HT-29 (cell line): ENCODE data around the gene EBP. TPM values are rescaled to one million over a fixed set of nuclear protein-coding genes. Genes with fewer than 3 reads are reported as not detected.

Experiments used
- DNase-seq: peaks from one replicate; pipeline ENCODE4 v3.0.0-alpha.2; 2015; ENCODE audit warnings: low spot score
- total RNA-seq: library from RNA; depleted of rRNA; stranded (reverse); fragments of >200 nt; shearing (Covaris generic); gene quantifications from 2 replicates; pipeline ENCODE4 v1.2.3, GENCODE V29; 2014; rRNA removed

Gene EBP
- total RNA-seq, 1 experiment from 2014 or later = 311 TPM

DNA sequence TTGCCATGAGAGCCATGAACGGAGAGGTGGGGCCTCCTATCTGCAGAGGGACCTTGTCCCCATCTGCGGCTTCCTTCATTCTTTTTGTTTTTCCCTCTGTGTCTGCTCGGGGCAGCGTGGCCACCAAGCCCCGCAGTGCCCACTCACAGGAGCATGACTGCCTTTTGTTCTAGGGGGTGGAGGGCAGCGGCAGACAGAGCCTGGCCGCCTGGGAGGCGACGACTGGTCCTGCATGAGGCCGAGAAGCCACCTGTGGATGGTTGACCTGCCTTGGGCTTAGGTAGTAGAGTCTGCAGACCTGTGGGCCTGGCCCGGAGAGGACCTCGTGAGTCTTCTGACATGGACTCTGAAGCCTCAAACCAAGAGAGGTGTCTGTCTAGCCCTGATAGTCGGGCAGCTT, 54.0 kb downstream of the EBP start:
- DNase-seq = no peak

DNA sequence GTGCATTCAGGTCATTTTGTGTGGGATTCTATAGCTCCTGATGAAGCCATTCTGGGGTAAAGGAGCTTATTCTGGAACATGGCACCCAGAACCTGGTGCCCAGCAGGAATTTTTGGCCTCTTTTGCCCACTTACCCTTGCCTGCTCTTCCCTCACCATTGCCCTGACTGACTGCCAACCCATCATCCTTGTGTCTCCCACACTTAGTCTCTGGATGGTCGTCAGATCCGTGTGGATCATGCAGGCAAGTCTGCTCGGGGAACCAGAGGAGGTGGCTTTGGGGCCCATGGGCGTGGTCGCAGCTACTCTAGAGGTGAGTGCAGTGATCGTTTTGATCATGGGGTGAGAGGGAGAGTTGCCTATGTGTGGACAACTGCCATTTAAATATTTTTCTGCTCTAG, 54.5 kb downstream of the EBP start:
- DNase-seq = no peak

Other genes starting within 250 kb of the EBP start
- gene SSX3, start 165.1 kb upstream of the EBP start, total RNA-seq = not detected in 2 replicates
- not detected in 2 replicates for gene SSX4, start 138.3 kb upstream of the EBP start, total RNA-seq
- gene SSX4B, start 109.8 kb upstream of the EBP start, total RNA-seq = not detected in 2 replicates
- 103 and 136 TPM in 2 replicates for gene SLC38A5, start 51.5 kb upstream of the EBP start, total RNA-seq
- gene FTSJ1, start 45.6 kb upstream of the EBP start, total RNA-seq = 102 and 118 TPM in 2 replicates
- gene PORCN, start 12.8 kb upstream of the EBP start, total RNA-seq = 6.5 and 8.7 TPM in 2 replicates
- gene TBC1D25, start 17.9 kb downstream of the EBP start, total RNA-seq = 5.6 and 10.5 TPM in 2 replicates
- gene RBM3, start 52.7 kb downstream of the EBP start, total RNA-seq = 134 and 135 TPM in 2 replicates
- 120 and 165 TPM in 2 replicates for gene WDR13, start 75.7 kb downstream of the EBP start, total RNA-seq
- 0.15 and 0.50 TPM in 2 replicates for gene WAS, start 162.0 kb downstream of the EBP start, total RNA-seq
- 25.3 and 26.2 TPM in 2 replicates for gene SUV39H1, start 174.9 kb downstream of the EBP start, total RNA-seq
- gene GLOD5, start 239.9 kb downstream of the EBP start, total RNA-seq = 0.63 TPM in 1 of 2 replicates, not detected in the other